ENCODE data around the gene CKMT2. TPM values are rescaled to one million over a fixed set of nuclear protein-coding genes. Genes with fewer than 3 reads are reported as not detected.
"Not testable (repeated sequence)": the region's sequence is repeated elsewhere in the genome, so short reads cannot be mapped to it uniquely, and the experiment has no call there.

CKMT2 gene
- polyA plus RNA-seq, 3 donors from 2014 or later, result 0.36 to 0.99 TPM; not detected in 1

DNA sequence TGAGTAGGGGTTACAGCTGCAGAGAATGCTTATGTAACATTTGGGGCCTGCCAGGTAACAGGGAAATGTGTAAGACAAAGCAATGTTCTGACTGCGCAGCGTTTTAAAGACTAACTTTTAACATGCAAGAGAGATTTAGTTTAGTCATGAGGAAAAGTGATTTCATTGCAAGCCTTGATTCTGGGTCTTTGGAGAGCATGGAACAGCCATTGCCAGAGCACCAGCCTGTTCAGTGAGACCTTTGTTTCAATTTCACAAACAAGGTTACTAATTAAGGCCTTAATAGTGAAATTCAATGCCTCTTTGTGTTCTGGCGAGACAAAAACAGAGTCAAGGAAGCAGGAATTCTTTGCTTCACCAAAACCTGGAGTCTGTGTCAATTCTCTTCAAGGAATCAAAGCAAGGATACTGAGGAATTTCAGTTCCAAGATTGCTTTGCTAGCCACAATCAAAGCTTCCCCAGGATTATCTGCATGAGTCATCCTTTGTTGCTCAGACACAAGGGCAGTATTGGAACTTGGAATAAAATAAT, 14.4 kb downstream of the CKMT2 start:
- Mint-ChIP-seq H3K4me3 (no peak overlapping the region), H3K4me1 (no peaks in the 10 kb centered on the region), H3K9me3 (no peaks in the 10 kb centered on the region), H3K36me3 (peaks cover 0 to 5% (median 0%) of the 10 kb centered on the region in 3 donors), H3K27ac (no peak overlapping the region), H3K27me3 (ENCODE audit: low read depth in 3 of 3) (no peaks in the 10 kb centered on the region)
- no peak for DNase-seq

DNA sequence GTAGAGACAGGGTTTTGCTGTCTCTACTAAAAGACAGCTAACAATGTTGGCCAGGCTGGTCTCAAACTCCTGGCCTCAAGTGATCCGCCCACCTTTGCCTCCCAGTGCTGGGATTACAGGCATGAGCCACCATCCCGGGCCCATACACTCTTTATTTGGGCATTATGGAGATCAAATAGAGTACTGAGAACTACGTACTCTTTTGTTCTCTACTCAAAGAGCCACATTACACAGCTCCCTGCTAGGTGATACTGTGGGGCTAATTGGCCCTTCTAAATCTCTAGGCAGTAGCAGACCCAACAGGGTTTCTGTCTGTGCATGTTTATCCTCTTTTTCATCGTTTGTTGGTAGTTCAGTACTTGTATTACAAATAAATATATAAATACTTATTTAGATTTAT, 16.1 kb downstream of the CKMT2 start:
- Mint-ChIP-seq H3K27ac (no peak overlapping the region), H3K9me3 (no peaks in the 10 kb centered on the region), H3K4me1 (no peaks in the 10 kb centered on the region), H3K36me3 (peaks cover 0 to 5% (median 0%) of the 10 kb centered on the region in 3 donors), H3K27me3 (ENCODE audit: low read depth in 3 of 3) (no peaks in the 10 kb centered on the region), H3K4me3 (no peak overlapping the region)
- DNase-seq, result no peak

DNA sequence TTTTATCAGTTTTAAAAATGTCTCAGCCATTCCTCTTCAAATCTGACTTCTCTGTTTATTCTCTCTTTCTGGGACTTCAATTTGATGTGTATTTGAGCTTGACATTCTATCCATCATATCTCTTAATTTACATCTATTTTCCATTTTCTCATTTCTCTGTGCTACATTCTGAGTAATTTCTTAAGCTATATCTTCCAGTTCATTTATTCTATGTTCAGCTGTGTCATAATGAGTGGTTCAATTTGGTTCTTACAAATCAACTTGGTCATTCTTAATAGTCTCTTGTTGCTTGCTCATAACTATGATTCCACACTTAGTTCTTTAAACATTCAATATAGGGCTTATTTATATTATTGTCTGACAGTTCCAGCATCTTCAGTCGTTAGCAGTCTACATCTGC, 16.9 kb downstream of the CKMT2 start:
- H3K4me1 Mint-ChIP-seq, result no peaks in the 10 kb centered on the region
- no peak overlapping the region for H3K4me3 Mint-ChIP-seq
- DNase-seq, result no peak
- H3K36me3 Mint-ChIP-seq, result peaks cover 0 to 5% (median 0%) of the 10 kb centered on the region in 3 donors
- no peaks in the 10 kb centered on the region for H3K27me3 Mint-ChIP-seq (ENCODE audit: low read depth in 3 of 3)
- H3K9me3 Mint-ChIP-seq, result no peaks in the 10 kb centered on the region
- no peak overlapping the region for H3K27ac Mint-ChIP-seq

DNA sequence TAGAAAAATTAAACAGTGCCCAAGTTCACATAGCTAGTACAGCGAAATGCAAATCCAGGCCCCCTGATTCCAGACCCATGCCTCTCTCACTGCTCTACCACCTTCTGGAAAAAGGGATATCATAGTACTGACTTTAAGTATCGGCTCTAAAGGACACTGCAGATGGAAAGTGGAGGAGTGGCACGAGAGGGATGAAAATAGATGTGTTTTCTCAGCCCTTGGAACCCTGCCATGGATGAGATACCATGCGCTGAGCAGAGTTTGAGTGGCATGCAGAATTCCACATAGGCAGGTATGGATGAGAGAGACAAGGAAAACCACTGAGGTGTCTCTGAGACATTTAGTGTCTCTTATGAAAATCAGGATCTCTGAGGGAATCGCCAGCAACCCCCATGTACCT, 18.8 kb downstream of the CKMT2 start:
- Mint-ChIP-seq H3K27me3 (ENCODE audit: low read depth in 3 of 3) (peaks cover 0 to 2% (median 0%) of the 10 kb centered on the region in 3 donors), H3K9me3 (no peaks in the 10 kb centered on the region), H3K4me1 (peaks cover 0 to 3% of the 10 kb centered on the region in 2 donors), H3K4me3 (no peak overlapping the region), H3K36me3 (peaks cover 0 to 5% (median 0%) of the 10 kb centered on the region in 3 donors), H3K27ac (no peak overlapping the region)
- DNase-seq, result no peak

DNA sequence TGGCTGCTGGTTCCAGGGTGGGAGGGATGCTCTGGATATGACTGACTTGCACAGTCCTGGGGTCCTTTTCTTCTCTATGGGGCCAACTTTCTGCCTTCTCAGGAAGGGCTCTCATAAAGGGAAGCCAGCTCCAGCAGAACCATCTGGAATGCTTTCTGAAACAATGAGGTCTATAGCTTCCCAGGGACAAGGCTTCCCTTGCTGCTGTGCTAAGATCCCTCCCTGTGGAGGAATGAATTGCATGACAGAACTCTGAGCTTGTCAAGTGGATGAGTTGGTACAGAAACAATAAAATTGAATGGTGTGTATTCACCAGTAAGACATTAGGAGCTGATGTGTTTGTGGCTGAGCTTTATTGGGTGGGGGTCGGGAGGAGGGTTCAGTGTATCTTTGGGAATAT, 19.8 kb downstream of the CKMT2 start:
- no peak overlapping the region for H3K4me3 Mint-ChIP-seq
- H3K36me3 Mint-ChIP-seq, result peaks cover 0 to 7% (median 0%) of the 10 kb centered on the region in 3 donors
- H3K27ac Mint-ChIP-seq, result no peak overlapping the region
- no peaks in the 10 kb centered on the region for H3K9me3 Mint-ChIP-seq
- peaks cover 0 to 3% of the 10 kb centered on the region in 2 donors for H3K4me1 Mint-ChIP-seq
- peaks cover 0 to 2% (median 0%) of the 10 kb centered on the region in 3 donors for H3K27me3 Mint-ChIP-seq (ENCODE audit: low read depth in 3 of 3)
- no peak for DNase-seq

DNA sequence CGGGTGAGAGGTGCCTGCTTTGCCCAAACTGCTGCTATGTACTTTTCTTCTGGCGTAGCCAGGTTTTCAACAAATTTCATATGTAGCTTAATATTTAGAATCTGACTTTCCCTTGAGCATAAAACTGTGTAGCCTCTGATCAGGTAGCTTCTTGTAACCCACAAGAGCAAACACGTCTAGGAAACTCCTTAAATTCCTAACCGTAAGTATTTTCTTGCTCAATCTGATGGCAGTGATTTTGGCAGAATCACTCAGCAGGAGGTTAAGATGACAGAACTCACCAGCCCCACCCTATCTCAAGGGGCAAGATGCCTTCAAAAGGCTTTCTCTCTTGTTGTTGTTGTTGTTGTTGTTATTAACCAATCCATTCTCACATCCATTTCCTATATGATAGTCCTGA, 20.8 kb downstream of the CKMT2 start:
- H3K4me1 Mint-ChIP-seq, result peaks cover 0 to 3% of the 10 kb centered on the region in 2 donors
- no peak overlapping the region for H3K27ac Mint-ChIP-seq
- H3K36me3 Mint-ChIP-seq, result peaks cover 0 to 7% (median 0%) of the 10 kb centered on the region in 3 donors
- H3K9me3 Mint-ChIP-seq, result peaks cover 0 to 2% (median 0%) of the 10 kb centered on the region in 6 donors
- DNase-seq, result no peak
- no peak overlapping the region for H3K4me3 Mint-ChIP-seq
- peaks cover 0 to 2% (median 0%) of the 10 kb centered on the region in 3 donors for H3K27me3 Mint-ChIP-seq (ENCODE audit: low read depth in 3 of 3)

DNA sequence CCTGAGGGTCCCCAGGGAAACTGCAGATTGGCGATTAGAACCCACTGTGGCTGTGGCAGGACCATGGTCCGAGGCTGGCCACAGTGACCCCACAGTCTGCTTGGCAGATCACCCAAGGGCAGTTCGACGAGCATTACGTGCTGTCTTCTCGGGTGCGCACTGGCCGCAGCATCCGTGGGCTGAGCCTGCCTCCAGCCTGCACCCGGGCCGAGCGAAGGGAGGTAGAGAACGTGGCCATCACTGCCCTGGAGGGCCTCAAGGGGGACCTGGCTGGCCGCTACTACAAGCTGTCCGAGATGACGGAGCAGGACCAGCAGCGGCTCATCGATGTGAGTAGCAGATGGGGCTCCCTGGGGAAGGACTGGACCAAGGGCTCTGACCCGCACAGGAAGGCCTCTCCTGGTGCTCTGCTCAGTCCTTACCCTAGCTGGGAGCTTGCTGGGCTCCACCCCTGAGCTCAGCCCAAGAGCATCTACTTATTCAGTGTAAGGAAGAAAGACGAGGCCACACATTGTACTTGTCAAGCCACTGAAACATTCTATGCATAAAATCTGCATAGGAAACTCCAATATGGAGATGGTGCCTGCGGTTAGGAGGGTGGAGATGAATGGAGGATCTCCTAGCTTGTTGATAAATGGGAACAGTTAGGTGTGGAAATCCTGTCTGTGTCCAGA, 21.9 kb downstream of the CKMT2 start:
- Mint-ChIP-seq H3K36me3 (peaks cover 5 to 9% (median 6%) of the 10 kb centered on the region in 3 donors), H3K4me3 (no peak overlapping the region), H3K4me1 (peaks cover 0 to 3% of the 10 kb centered on the region in 2 donors)

DNA sequence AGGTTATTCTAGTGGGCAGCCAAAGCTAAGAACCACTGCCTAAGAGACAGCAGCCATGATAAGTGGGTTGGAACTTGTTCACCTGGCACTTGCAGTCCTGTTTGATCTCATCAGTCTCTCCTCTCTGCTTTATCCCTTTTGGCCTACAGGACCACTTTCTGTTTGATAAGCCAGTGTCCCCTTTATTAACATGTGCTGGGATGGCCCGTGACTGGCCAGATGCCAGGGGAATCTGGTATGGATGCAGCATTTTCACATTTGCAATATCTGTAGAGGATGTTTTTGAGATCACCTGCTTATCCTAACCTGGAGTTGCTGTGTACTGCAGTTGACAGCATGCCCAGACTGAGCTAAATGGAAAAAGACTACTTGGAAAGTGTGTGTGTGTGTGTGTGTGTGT, 23.6 kb downstream of the CKMT2 start:
- H3K4me3 Mint-ChIP-seq, result no peak overlapping the region
- no peak for DNase-seq
- H3K36me3 Mint-ChIP-seq, result peaks cover 8 to 17% (median 15%) of the 10 kb centered on the region in 3 donors
- peaks cover 7 to 15% (median 10%) of the 10 kb centered on the region in 6 donors for H3K9me3 Mint-ChIP-seq
- no peak overlapping the region for H3K27ac Mint-ChIP-seq
- peaks cover 0 to 3% of the 10 kb centered on the region in 2 donors for H3K4me1 Mint-ChIP-seq
- peaks cover 0 to 2% (median 1%) of the 10 kb centered on the region in 3 donors for H3K27me3 Mint-ChIP-seq (ENCODE audit: low read depth in 3 of 3)

More for the DNA sequence above, 21.9 kb downstream of the CKMT2 start:
- Mint-ChIP-seq H3K9me3 (peaks cover 3 to 6% (median 4%) of the 10 kb centered on the region in 6 donors), H3K27me3 (ENCODE audit: low read depth in 3 of 3) (peaks cover 0 to 2% (median 0%) of the 10 kb centered on the region in 3 donors), H3K27ac (no peak overlapping the region)
- DNase-seq, result no peak

DNA sequence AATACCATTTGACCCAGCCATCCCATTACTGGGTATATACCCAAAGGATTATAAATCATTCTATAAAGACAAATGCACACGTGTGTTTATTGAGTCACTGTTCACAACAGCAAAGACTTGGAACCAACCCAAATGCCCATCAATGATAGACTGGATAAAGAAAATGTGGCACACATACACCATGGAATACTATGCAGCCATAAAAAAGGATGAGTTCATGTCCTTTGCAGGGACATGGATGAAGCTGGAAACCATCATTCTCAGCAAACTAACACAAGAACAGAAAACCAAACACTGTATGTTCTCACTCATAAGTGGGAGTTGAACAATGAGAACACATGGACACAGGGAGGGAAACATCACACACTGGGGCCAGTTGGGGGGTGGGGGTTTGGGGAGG, 29.7 kb downstream of the CKMT2 start:
- peaks cover 10 to 13% of the 10 kb centered on the region in 2 donors for H3K4me1 Mint-ChIP-seq
- not testable (repeated sequence) for H3K4me3 Mint-ChIP-seq; H3K27ac Mint-ChIP-seq; DNase-seq; H3K27me3 Mint-ChIP-seq (ENCODE audit: low read depth in 3 of 3)
- H3K36me3 Mint-ChIP-seq, result peaks cover 18 to 23% (median 19%) of the 10 kb centered on the region in 3 donors
- H3K9me3 Mint-ChIP-seq, result peaks cover 11 to 25% (median 17%) of the 10 kb centered on the region in 6 donors

DNA sequence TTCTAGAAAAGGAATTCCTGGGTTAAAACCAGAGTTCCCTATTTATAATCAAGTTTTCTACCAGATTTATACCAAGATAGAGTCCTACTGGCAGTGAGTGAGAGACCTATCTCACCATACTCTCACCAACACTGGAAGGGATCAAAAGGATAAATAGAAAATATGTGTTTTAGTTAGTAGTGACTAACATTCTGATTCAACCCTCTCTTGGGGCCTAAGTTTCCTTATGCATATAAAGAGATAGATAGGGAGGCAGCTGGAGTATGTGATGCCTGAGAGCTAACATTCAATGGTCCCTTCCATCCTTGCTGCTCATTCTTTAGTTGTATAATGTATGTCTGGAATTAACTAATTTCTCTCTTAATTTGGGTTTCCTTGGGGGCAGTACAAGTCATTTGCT, 32.0 kb downstream of the CKMT2 start:
- Mint-ChIP-seq H3K4me3 (no peak overlapping the region), H3K27ac (no peak overlapping the region), H3K4me1 (peaks cover 13 to 14% of the 10 kb centered on the region in 2 donors), H3K27me3 (ENCODE audit: low read depth in 3 of 3) (peaks cover 0 to 3% (median 1%) of the 10 kb centered on the region in 3 donors), H3K9me3 (peaks cover 8 to 19% (median 12%) of the 10 kb centered on the region in 6 donors), H3K36me3 (peaks cover 11 to 17% (median 13%) of the 10 kb centered on the region in 3 donors)
- no peak for DNase-seq

DNA sequence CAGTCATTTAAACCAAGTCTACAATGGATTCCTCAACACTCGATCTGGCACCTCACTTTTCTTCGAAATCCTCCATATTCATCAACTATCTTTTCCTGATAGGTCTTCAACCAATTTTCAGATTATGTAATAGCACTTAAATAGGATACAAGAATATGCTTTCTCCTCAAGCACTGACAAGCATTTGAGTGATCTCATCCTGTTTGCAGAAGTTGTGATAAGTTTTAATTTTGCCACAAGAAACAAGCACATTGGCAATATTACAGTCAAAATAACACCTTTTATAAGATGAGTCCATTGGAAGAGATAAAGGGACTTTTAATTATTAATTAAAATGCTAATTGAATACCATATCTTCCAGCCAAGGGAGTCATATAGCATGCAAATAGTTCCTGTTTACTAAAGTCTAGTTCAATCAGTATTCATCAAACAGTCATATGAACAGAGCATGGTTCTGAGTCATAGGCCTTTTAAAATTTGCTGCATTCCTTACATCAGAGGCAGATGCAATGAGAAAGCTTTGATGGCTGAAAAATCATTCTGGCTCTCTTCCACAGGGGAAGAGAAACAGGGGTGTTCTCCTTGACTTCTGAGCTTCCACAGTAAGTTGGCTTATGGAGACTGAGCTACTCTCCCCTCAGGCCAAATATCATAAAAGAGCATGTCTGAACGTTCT, 35.5 kb downstream of the CKMT2 start:
- Mint-ChIP-seq H3K27ac (no peak overlapping the region), H3K9me3 (peaks cover 7 to 26% (median 17%) of the 10 kb centered on the region in 6 donors), H3K4me3 (no peak overlapping the region), H3K36me3 (peaks cover 19 to 22% (median 21%) of the 10 kb centered on the region in 3 donors), H3K27me3 (ENCODE audit: low read depth in 3 of 3) (peaks cover 0 to 3% (median 1%) of the 10 kb centered on the region in 3 donors), H3K4me1 (peaks cover 13 to 18% of the 10 kb centered on the region in 2 donors)
- DNase-seq, result no peak

DNA sequence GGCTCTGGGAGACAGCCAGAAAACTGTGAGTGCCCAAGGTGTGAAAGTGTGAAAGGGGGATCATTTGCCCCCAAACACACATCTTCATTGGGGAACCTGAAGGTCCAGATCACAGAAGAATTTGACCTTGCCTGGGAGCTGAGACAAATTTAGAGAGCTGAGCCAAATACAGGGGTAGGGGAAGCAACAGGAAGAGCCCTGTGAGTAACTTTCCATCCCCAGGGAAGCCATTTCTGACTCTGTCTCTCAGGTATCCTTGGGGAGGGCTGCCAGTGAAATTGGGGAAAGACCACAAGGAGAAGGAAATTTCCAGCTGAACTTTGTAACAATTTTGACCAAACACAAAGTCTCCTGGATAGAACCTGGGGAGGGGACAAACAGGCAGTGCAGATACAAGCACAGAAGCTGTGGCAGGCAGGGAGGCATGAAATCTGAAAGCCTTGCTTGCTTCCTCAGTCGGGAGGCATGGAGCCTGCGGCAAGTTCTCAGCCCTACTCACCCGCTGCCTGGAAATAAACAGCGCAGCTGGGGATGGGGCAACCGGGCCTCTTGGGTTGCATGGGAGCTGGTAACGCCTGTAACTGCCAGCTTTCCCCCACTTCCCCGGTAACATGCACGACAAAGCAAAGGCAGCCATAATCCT, 36.8 kb downstream of the CKMT2 start:
- H3K27ac Mint-ChIP-seq, result no peak overlapping the region
- H3K36me3 Mint-ChIP-seq, result peaks cover 18 to 27% (median 23%) of the 10 kb centered on the region in 3 donors
- no peak overlapping the region for H3K4me3 Mint-ChIP-seq

DNA sequence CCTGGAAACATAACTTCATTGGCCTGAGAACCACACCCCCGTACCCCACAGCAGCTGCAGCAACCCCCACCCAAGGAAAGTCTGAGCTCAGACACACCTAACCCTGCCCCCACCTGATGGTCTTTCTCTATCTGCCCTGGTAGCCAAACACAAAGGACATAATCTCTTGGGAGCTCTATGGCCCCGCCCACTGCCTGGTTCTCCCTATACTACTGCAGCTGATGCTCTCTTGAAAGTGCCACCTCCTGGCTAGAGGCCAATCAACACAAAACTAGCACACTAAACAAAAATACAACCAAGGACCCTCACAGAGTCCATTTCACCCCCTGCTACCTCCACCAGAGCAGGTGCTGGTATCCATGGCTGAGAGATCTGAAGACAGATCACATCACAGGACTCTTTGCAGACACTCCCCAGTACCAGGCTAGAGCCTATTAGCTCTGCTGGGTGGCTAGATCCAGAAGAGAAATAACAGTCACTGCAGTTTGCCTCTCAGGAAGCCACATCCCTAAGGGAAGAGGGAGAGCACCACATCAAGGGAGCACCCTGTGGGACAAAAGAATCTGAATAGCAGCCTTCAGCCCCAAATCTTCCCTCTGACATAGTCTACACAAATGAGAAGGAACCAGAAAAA, 37.4 kb downstream of the CKMT2 start:
- Mint-ChIP-seq H3K9me3 (peaks cover 10 to 31% (median 19%) of the 10 kb centered on the region in 6 donors), H3K4me1 (peaks cover 13 to 19% of the 10 kb centered on the region in 2 donors), H3K36me3 (peaks cover 18 to 27% (median 23%) of the 10 kb centered on the region in 3 donors)
- not testable (repeated sequence) for DNase-seq; H3K27me3 Mint-ChIP-seq (ENCODE audit: low read depth in 3 of 3); H3K27ac Mint-ChIP-seq; H3K4me3 Mint-ChIP-seq

More for the DNA sequence above, 36.8 kb downstream of the CKMT2 start:
- H3K9me3 Mint-ChIP-seq, result peaks cover 10 to 31% (median 18%) of the 10 kb centered on the region in 6 donors
- DNase-seq, result no peak
- H3K4me1 Mint-ChIP-seq, result peaks cover 13 to 19% of the 10 kb centered on the region in 2 donors
- peaks cover 0 to 3% (median 1%) of the 10 kb centered on the region in 3 donors for H3K27me3 Mint-ChIP-seq (ENCODE audit: low read depth in 3 of 3)
